Keratinocyte (primary cell): ENCODE data around the gene RPS6KA5.

Experiments
- CTCF ChIP-seq, 3 experiments: IDR thresholded peaks in 1 of 3; conservative IDR thresholded peaks in 1 of 3; optimal IDR thresholded peaks in 1 of 3; 2 replicates in 2 of 3; 3 replicates in 1 of 3; pipeline versions ENCODE3 to v1.5.1; 2011; ENCODE audit warnings: low read length in 3 of 3, mild to moderate bottlenecking in 3 of 3, moderate library complexity in 2 of 3, control low read depth in 1 of 3, inconsistent platforms in 1 of 3; ENCODE audit not compliant: insufficient read depth in 2 of 3; ENCODE audit errors: extremely low read depth in 1 of 3
- EZH2 ChIP-seq: IDR thresholded peaks from one replicate; pipeline ENCODE4 v1.6.1; 2012; ENCODE audit warnings: inconsistent platforms, mild to moderate bottlenecking, low read length, moderate library complexity

GRCh38 chr14:90851327-90852036 is 209.0 kb downstream of the RPS6KA5 start:
- no peak for TF ChIP-seq CTCF (optimal IDR thresholded peaks at IDR 0.05 in 1 of 3, IDR thresholded peaks at IDR 0.05 in 1 of 3, conservative IDR thresholded peaks at IDR 0.05 in 1 of 3; ENCODE audit: extremely low read depth in 1 of 3, insufficient read depth in 2 of 3, low read length in 3 of 3)
- no peak for TF ChIP-seq EZH2
